Raji (cell line): ENCODE results near the gene SHISA2.

Experiments
- POLR2A ChIP-seq: IDR thresholded peaks from 2 replicates; pipeline ENCODE4 v1.6.1; 2011; ENCODE audit warnings: low read depth, low read length, control low read depth; ENCODE audit not compliant: insufficient read depth

The SHISA2 gene

GRCh38 chr13:26050568-26051230 is 1.1 kb downstream of the SHISA2 start:
- TF ChIP-seq POLR2A: no peak

DNA sequence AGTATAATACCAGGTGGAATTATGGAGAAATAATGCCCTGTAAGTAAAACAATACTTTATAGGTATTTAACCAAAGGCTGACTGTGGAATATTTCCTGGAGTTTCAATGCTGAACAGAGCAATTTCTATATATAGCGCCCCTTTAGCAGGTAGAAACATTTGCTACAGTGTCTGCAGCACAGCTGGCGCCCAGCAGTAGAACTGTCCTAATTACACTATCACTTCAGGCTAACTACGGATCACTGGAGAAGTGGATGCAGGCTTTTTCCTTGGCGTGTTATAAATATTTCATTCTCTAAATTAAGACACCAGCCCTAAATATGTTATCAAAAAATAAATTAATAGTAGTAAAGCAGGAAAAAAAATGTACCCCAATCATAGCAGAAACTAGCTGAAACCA is 3.1 kb downstream of the SHISA2 start:
- no peak for TF ChIP-seq POLR2A

DNA sequence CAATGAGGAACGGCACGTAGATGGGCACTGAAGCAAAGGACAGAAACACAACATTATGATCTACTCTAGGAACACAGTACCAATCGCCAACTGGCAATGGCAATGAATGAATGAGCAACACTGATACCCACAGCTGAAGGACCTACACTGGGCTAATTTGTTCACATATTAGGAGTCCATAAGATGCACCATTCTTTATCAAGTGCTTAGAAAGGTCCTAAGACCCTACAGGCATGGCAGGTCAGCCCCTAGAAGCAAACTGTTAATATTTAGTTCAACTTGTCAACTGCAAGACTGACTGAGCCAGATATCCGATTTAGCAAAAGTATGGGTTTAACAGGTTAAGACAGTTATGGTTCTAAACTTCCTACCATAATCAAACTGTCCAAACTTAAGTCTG is 4.8 kb downstream of the SHISA2 start:
- TF ChIP-seq POLR2A: no peak

GRCh38 chr13:26046639-26047038 is 5.2 kb downstream of the SHISA2 start:
- TF ChIP-seq POLR2A: no peak

- no peak for TF ChIP-seq POLR2A
Measured at GRCh38 chr13:26045142-26045541, 6.7 kb downstream of the SHISA2 start.

GRCh38 chr13:26042785-26043184 is 9.0 kb downstream of the SHISA2 start:
- TF ChIP-seq POLR2A: no peak

GRCh38 chr13:26041444-26041843 is 10.4 kb downstream of the SHISA2 start:
- TF ChIP-seq POLR2A: no peak

- no peak for TF ChIP-seq POLR2A
Measured at GRCh38 chr13:26038931-26039475, 12.8 kb downstream of the SHISA2 start.

DNA sequence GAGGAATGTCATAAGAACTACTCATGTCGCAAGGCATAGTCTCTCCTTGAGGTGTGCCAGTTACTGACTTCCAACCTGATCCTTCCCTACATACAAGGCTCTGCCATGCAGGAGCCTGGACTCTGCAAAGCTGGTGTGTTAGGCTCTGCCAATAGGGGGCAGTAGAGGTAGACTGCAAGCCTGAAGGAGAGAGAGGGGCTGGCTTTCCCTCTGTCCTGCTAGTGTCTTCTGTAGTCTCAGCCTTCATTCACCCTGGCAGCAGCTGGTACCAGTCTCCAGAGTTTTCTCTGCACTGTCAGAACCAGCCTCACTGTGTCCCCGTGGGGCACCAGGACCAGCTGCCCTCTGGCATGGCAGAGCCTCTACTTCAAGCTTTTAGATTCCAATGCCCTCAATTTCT is 14.5 kb downstream of the SHISA2 start:
- TF ChIP-seq POLR2A: no peak

- no peak for TF ChIP-seq POLR2A
Measured at GRCh38 chr13:26036383-26036782, 15.4 kb downstream of the SHISA2 start.

DNA sequence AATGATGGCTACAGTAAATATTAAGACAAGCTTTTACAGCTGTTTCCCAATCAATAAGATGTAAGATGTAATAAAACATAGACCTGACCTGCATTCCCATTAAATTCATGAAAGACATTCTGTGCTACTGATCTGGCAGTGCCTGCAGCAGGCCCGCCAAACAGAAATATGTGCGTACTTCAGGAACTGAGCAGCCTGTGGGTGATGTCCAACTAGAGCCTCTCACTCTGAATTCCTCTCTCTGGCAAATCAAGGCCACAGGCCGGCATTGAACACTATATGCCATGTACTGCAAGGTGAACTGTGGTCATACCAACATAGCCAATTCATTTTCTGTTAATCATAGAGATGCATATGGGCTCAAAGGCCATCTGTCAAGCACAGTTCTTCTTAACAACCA is 17.8 kb downstream of the SHISA2 start:
- no peak for TF ChIP-seq POLR2A

- TF ChIP-seq POLR2A: no peak
Measured at GRCh38 chr13:26030331-26030730, 21.5 kb downstream of the SHISA2 start.

DNA sequence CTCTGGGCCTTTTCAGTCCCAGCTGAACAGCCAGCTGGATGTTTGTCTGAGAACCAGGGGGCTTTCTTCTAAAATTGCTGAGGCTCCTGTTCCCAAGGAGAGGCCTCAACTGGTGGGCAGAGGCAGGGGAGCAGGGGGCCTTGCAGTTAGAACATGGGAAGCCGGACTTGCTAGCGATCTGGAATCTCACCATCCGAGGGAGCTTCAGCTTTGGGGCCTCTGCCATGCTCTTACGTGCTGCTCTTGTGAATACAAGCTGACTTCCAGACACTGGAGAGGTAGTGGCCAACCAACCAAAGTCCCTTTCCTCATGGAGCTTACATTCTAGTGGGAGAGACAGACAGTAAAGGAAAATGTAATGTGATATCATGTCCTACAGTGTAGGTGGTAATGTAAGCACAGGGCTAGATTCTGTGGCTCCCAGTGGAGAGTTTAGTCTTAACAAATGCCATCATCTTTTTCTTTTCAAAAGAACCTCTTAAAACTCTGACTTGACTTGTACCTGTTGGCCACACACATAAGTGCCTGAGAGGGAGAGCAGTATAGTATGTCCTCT is 22.2 kb downstream of the SHISA2 start:
- TF ChIP-seq POLR2A: no peak

DNA sequence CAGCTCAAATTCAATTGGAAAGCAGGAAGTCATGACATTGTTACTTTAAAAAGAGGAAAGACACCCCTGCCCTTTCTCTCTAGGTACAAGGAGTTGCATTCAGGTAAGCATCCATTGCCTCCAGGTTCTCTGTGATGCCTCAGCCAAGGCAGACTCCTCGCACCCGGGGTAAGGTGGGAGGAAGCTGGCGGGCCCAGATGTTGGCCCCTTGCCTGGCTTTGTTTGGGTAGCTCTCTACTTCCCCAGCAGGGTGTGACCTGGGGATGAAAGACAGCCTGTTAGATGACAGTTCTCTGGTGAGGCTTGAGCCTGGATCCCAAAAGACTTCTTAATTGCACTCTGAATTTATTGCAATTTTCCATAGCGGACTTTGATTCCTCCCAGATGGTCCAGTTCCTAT is 25.6 kb downstream of the SHISA2 start:
- TF ChIP-seq POLR2A: no peak

GRCh38 chr13:26025771-26026170 is 26.0 kb downstream of the SHISA2 start:
- TF ChIP-seq POLR2A: no peak

GRCh38 chr13:26025196-26025595 is 26.6 kb downstream of the SHISA2 start:
- TF ChIP-seq POLR2A: no peak

DNA sequence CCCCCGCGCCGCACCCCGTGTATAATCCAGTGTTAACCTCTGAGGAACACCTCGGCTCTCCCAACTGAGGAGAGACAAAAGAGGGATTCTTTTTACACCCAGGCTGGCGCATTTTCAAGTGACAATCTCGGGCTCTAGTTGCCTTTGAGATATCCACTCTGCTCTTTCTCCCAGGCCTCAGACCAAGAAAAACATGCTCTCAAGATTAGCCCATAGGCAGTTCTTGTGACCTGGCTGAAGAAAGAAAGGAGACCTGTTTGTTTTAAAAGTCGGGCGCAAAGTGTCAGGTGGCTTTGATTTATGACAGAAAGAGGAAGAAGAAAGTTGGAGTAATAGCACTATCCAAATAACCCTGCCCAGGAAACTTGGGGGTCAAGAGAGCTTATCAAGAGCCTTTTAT is 27.3 kb downstream of the SHISA2 start:
- TF ChIP-seq POLR2A: no peak
